ENCODE measurements around the gene NRM.
A peak's percentile ranks its signal among the peaks of the same experiment; 100 is the strongest.
"Not testable (repeated sequence)": the region's sequence is repeated elsewhere in the genome, so short reads cannot be mapped to it uniquely, and the experiment has no call there.

NRM gene

DNA sequence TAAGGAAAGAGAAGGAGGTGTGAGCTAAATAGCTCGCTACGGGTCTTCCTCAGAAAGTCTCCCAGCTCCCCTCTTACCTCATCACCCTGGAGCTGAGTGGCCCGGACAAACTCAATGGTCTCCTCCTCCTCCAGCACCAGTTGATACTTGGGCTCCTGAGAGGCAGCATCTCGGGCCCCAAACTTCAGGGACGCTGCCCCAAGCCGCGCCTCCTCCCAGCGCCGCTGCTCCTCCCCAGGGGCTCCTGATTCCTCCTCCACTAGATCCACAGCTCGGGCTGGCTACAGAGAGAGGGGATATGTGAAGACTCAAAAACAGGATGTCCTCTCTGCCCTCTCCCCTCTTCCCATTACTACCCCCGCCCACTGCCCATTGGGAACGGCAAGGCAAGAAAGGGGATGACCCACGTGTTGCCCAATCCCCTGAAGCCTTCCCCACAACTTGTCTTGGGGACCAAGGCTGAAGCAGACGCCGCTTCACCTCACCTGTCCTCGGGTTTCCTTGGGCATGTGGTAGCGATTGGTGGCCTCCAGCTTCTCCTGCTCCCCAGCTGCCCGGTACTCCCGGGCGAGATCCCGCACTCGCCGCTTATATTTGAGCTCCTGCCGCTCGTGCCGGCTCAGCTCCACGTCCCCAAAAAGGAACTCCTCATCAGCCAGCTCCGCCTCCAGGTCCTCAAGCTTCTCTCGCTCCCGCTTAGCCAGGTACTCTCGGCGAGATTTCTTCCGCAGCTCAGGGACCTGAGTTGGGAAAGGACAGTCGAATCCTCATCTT lies 25.6 kb downstream of the NRM start:
- DNase-seq: no peak

DNA sequence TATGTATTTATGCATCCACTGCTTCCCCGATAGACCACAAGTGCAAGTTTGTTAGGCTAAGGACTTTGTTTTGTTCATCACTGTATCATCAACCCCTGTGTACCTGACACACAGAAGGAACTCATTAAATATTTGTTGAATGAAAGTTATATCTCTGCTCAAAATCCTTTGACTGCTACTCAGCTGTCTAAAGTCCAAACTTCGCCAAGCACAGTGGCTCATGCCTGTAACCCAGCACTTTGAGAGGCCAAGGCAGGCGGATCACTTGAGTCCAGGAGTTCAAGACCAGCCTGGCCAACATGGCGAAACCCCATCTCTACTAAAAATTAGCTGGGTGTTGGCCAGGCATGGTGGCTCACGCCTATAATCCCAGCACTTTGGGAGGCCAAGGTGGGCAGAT lies 32.9 kb downstream of the NRM start:
- not testable (repeated sequence) for DNase-seq

DNA sequence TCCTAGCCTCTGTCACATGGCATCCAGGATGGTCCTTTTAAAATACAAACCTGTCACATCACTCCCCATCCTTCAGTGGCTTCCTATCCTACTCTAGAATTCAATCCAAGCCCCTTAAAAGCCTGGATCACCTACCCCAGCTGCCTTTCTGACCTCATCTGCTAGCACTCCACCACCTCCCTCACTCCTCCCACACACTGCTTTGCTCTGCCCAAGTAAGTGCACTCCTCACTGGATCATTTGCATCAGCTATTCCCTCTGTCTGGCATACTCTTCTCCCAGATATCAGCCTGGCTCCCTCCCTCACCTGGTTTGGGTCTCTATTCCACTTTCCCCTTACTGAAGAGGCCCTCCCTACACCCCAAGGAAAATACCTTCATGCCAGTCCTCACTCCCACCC lies 33.3 kb downstream of the NRM start:
- no peak for DNase-seq

DNA sequence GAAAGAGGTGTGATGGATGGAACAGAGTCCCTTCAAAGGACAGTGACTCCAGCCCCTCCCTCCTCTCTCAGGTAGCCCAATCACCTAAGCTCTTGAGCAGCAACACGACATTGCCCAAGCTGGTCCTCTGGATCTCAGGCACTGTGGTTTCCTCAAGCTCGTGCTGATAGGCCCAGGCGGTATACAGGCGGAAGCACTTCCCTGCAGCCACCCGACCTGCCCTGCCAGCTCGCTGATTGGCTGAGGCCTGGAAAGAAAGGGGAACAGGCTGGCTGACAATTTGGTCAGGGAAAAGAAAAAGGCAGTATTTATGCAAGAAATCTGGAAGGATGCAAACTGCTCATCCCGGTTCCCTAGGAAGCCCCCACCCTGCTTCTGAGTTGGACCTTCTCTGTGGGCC lies 34.3 kb downstream of the NRM start:
- DNase-seq: no peak

DNA sequence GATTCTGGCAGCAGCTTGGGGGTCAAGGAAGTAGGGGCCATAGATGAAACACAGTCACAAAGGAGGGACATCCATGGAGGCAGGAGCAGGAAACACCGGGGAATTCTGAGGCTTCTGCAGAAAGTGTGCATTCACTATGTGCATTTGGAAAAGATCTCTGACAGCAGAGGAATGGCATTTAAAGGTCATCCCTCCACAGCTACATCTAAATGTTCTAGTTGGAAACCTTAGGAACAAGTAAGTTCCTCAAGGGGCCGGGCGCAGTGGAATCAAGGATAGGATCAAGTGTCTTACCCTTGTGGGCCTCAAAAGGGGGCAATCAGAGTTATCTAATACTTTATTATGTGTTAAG lies 35.1 kb downstream of the NRM start:
- no peak for DNase-seq

DNA sequence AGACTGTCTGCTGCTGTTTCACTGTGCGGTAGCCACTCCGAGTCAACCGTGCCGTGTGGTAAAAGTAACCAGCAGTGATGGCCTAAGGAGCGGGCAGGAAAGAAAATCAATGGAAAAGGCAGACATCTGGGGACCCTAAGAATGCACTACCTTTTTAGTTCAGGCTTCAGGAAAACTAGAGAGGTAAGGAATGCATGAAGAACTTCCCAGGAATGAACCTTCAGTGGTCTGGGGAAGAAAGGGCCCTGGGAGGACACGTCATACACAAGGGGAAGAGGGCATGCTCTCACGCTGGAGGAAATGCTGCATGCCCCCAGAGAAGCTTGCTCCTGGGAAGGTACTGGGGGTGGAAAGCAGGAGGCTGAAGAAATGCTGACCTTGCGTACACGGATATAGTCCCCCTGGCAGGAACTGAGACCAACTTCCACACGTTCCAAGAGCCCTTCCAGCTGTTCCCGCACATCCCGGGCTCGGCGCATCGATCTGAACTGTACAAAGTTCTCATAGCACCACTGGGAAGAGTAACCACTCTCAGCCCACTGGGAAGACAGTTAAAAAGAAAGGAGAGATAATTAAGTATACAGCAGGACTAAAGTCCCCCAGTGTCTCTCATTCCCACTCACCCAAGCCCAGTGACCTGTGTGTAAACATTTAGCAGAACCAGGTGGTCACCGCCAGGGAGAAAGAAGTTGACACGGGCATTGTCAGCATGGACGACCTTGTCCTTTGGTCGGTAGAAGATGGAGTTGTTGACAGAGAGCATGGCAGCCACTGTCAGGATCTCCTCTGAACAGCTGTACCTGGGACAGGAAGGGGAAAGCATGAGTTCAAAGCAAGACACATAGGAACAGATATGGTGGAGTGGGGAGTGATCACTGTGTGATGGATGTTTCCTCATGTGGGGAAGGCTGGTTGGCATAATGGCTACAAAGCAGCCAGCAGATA lies 35.7 kb downstream of the NRM start:
- no peak for DNase-seq

DNA sequence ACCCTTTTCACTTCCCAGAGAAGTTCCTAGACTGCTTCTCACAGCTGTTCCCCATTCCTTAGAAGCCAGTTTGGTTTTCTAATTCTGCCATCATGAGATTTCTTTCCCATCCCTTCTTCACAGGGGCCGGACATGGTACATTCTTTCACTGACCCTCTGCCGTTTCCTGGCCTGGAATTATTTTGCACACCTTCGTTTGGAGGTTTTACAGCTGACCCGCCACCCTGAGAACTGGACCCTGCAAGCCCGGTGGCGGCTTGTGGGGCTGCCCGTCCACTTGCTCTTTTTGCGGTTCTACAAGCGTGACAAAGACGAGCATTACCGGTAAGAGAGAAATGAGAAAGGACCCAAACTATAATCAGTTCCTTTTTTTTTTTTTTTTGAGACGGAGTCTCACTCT lies 39.6 kb downstream of the NRM start:
- DNase-seq: no peak

DNA sequence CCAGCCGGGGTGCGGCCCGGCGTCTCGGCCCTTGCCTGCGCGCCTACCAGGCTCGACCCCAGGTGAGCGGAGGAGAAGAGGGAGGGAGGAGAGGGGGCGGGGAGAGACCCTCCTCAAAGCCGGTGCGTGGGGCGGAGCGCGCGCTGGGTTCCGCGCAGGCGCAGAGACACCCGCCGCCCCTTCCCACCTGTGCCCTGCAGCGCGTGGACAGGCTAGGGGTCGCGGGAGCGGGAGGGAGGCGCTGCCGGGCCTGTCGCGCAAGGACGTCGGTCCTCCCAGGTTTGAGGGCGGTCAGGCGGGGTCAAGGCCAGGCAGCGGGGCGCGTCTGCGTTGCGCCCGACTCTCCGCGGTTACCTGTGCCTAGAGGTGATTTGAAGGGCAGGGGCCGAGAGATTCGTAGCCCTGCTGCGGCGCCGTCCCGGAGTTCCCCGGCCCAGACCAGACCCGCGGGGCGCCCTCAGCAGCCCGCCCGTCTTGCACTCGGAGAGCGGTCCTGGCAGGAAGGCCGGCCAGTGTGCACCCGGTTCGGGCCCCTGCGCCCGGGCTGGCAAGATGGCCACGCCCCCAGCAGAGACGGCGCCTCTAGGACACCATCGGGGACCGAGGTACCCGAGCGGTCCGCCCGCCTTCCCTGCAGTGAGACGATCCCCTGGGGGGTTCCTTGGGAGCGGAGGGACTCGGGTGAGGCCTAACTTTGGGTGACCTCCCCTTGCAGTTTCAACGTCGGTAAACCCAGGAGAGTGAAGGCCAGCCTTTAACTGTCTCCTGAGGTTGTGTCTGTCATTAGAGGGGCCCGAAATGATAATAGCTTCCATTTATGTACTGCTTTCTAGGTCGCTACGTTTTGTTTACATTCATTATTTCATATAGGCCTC lies 43.3 kb downstream of the NRM start:
- peak; percentile 85 for DNase-seq

DNA sequence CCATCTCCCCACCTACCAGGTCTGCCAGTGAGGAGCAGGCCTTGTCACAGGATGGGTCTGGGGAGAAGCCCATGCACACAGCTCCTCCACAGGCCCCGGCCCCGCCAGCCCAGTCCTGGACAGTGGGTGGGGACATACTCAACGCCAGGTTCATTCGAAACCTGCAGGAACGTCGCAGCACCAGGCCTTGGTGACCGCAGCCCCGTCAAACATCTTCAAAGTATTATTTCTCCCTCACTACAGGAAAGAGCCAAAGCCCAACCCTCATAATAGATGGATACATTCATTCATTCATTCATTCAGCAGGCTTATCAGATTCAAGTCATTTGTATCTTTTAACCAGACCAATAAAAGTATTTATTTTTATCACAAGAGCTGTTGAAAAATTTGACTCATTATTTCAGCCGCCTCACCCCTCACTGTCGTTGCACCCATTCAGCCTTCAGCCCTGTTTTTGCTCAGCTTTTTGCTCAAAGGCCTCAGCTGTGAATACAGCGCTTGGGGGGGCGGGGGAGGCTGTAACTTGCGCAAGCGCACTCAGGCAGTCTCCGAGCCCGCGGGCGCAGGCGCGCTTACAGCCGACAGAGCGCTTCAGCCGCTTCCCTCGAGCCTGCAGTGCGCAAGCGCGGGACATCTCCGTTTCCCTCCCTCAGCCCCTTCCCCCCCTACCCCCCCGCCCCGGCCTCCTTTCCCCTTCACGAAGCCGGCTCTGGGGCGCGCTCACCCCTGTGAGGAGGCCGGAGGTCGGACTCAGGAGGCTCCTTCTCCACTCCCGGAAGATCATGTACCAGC lies 44.1 kb downstream of the NRM start, which contains the start of gene C6orf136:
Gene C6orf136, plus strand, starts transcription at position 684 of the 792 bp plus-strand sequence. Its CDS starts 99 bp downstream, at position 783.
- peak; percentile 95 for DNase-seq

DNA sequence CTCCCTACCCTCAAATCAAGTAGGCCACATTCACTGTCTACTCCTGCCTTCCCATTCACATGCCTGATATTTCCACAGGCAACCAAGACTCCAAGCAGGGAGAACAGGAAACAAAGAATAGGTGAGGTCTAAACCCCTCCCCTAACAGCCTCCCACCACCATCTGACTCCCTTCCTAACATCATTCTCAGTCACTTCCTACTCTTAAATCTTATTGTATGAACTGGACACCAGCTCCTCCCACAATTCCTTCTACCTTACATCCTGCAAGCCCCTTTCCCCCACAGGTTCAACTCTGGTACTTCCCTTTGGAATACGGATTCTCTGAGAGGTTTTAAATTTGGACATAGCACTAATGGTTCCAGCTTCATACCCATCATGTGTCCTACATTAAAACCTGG lies 44.8 kb downstream of the NRM start:
- DNase-seq: no peak

DNA sequence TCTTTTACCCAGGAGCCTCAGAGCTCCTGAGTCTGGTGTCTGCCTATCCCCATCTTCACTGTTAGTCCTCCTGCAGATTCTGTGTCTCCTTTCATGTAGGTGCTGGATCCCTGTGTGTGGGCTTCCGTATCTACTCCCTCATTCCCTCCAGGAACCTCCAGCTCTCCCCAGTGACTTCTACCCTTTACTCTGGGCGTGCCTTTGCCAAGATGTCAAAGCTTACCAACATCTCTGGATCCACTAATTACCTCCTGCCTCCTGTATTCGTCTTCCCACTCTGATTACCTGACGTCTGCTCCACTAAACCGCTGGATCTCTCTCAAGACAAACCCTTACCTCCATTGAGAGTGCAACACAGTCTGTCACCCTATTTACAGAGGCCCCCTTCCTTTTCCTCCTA lies 46.0 kb downstream of the NRM start:
- no peak for DNase-seq

DNA sequence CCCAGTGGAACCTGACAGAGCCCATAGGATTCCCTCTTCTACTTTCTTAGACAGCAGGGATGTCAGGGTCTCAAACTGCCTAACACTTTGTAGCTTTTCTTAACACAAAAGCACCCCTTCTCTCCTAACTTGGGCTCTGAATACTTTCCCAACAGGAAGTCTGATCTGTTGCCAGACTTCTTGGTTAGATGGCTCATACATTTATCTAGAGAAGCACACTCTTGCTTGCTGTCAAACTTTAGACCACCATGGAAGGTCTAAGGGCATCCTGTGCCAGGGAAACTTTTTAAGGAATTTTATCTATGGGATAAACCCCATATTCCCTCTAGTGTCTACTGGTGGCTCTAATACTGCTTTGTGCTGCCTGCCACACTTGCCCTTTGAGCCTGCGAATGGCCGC lies 47.1 kb downstream of the NRM start:
- DNase-seq: no peak

DNA sequence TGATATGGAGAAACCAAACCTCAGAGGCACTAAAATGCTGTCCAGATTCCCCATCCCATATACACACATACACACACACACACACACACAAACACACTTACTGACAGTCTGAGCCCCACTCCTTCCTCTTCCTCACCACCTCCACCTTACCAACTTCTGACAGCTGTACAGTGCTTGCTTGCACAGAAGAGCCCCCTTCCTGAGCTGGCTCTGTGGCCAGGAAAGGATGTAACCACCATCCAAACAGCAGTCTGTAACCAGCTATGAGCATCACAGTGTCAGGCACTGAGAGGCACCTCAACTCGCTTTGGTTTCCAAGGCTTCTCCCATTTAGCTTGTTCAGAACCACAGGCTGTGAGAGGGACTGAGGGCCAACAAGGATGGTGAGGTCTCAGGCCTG lies 49.7 kb downstream of the NRM start:
- DNase-seq: no peak

DNA sequence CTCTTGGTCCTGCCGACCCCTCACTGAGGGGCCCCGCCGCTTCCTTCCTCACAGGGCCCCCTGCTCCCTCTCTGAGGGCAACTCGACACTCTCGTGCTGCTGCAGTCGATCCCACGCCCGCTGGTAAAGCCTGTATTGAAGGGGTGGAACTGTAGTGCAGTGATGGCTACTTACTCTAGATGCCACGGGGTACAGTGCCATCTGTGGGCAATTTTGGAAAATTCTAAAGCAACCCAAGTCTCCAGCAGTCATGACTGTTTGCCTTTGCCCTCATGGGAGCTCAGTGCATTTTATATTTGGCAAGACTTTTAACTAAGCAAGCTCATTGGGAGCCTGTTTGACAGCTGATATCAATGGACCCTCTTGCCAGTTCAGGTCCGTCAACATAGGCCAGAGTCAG lies 50.3 kb downstream of the NRM start:
- DNase-seq: no peak
